OCI-LY1 (cell line): ENCODE data around the gene CD164.
A peak's percentile ranks its signal among the peaks of the same experiment; 100 is the strongest.

Source experiments
- H2AFZ ChIP-seq: fragments of 200-600 bp; sonication (generic), shearing (Covaris generic); 2 replicates; pipeline ENCODE4 v1.6.0; 2014; ENCODE audit warnings: antibody characterized with exemption, mild to moderate bottlenecking, low read length
- H3F3A ChIP-seq: fragments of 200-600 bp; sonication (generic), shearing (Covaris generic); 2 replicates; pipeline ENCODE4 v1.6.0; 2014; ENCODE audit warnings: mild to moderate bottlenecking, antibody characterized with exemption, low read length, moderate library complexity; ENCODE audit not compliant: insufficient read depth
- H3K27ac ChIP-seq: fragments of 200-600 bp; sonication (generic); 2 replicates; pipeline ENCODE4 v1.5.1; 2014; ENCODE audit warnings: low read length, mixed run types, mild to moderate bottlenecking, low read depth; ENCODE audit not compliant: poor library complexity, severe bottlenecking
- H3K27me3 ChIP-seq: fragments of 200-600 bp; sonication (generic); 2 replicates; pipeline ENCODE4 v1.6.0; 2014; ENCODE audit warnings: antibody characterized with exemption, mild to moderate bottlenecking, low read length, moderate library complexity; ENCODE audit not compliant: insufficient read depth
- H3K36me3 ChIP-seq: fragments of 200-600 bp; sonication (generic); 2 replicates; pipeline ENCODE4 v1.6.1; 2014; ENCODE audit warnings: mild to moderate bottlenecking, antibody characterized with exemption, low read length, moderate library complexity, mixed read lengths; ENCODE audit not compliant: insufficient read depth
- H3K4me1 ChIP-seq: fragments of 200-600 bp; sonication (generic); 2 replicates; pipeline ENCODE4 v1.5.1; 2014; ENCODE audit warnings: mild to moderate bottlenecking, low read length, moderate library complexity; ENCODE audit not compliant: insufficient read depth, severe bottlenecking
- H3K4me2 ChIP-seq: fragments of 200-600 bp; sonication (generic), shearing (Covaris generic); 2 replicates; pipeline ENCODE4 v1.6.1; 2014; ENCODE audit warnings: low read length
- H3K4me3 ChIP-seq: fragments of 200-600 bp; sonication (generic); 2 replicates; pipeline ENCODE4 v1.5.1; 2014; ENCODE audit warnings: low read length, low read depth, mild to moderate bottlenecking, mixed read lengths; ENCODE audit not compliant: poor library complexity, severe bottlenecking
- H3K79me2 ChIP-seq: fragments of 200-600 bp; shearing (Covaris generic); 2 replicates; pipeline ENCODE4 v1.6.1; 2016; ENCODE audit warnings: mixed run types, low read length, mixed read lengths; ENCODE audit not compliant: insufficient read depth
- H3K9ac ChIP-seq: fragments of 200-600 bp; sonication (generic), shearing (Covaris generic); 2 replicates; pipeline ENCODE4 v1.6.1; 2014; ENCODE audit warnings: mild to moderate bottlenecking, low read length, mixed read lengths
- H3K9me2 ChIP-seq: fragments of 200-600 bp; sonication (generic), shearing (Covaris generic); 2 replicates; pipeline ENCODE4 v1.6.1; 2014; ENCODE audit warnings: low read depth, mild to moderate bottlenecking, low read length, mixed read lengths
- H3K9me3 ChIP-seq: fragments of 200-600 bp; shearing (Covaris generic); 2 replicates; pipeline ENCODE4 v1.6.1; 2014; ENCODE audit warnings: low read length, mixed read lengths
- H4K20me1 ChIP-seq: fragments of 200-600 bp; sonication (generic), shearing (Covaris generic); 2 replicates; pipeline ENCODE4 v1.6.0; 2016; ENCODE audit warnings: mild to moderate bottlenecking, low read length; ENCODE audit not compliant: insufficient read depth
- CTCF ChIP-seq: fragments of 200-600 bp; sonication (generic), shearing (Covaris generic); IDR thresholded peaks from 2 replicates; pipeline ENCODE4 v1.5.1; 2017; ENCODE audit warnings: mild to moderate bottlenecking, antibody characterized with exemption, low read length, moderate library complexity, mixed read lengths
- EZH2 ChIP-seq: fragments of 200-600 bp; sonication (generic), shearing (Covaris generic); IDR thresholded peaks from 2 replicates; pipeline ENCODE4 v1.8.0; 2017; ENCODE audit warnings: borderline replicate concordance, mixed run types, mild to moderate bottlenecking, antibody characterized with exemption, low read length, moderate library complexity, mixed read lengths

CD164 gene

GRCh38 chr6:109381747-109382575, at the start of gene CD164:
CD164 (minus strand) TSS chr6:109382467; CDS start chr6:109382378, 89 bp downstream.
- no peak for TF ChIP-seq CTCF
- TF ChIP-seq EZH2, result no peak
- peaks cover 44% of the 10 kb centered on the region for H3K79me2 ChIP-seq
- peaks cover 31% of the 10 kb centered on the region for H3K36me3 ChIP-seq
- H3K4me2 ChIP-seq, result peak within 1 kb of the TSS; percentile 94
- H3K27ac ChIP-seq, result peak within 1 kb of the TSS; percentile 81
- H3F3A ChIP-seq, result no peaks in the 10 kb centered on the region
- peak within 1 kb of the TSS; percentile 25; the same call in 1 of the 2 replicates for H2AFZ ChIP-seq
- peak within 1 kb of the TSS; percentile 96 for H3K4me3 ChIP-seq
- no peaks in the 10 kb centered on the region for H3K9me3 ChIP-seq
- H3K4me1 ChIP-seq, result peaks cover 24% of the 10 kb centered on the region
- peaks cover 4% of the 10 kb centered on the region for H4K20me1 ChIP-seq
- no peaks in the 10 kb centered on the region for H3K27me3 ChIP-seq
- no peaks in the 10 kb centered on the region for H3K9me2 ChIP-seq
- peak within 1 kb of the TSS; percentile 99 for H3K9ac ChIP-seq

- Histone ChIP-seq H3K4me2 (no peak overlapping the region), H3K27ac (no peak overlapping the region), H3K4me1 (no peaks in the 10 kb centered on the region), H3F3A (no peaks in the 10 kb centered on the region), H3K4me3 (no peak overlapping the region), H3K79me2 (no peaks in the 10 kb centered on the region), H3K9me3 (no peaks in the 10 kb centered on the region), H3K27me3 (no peaks in the 10 kb centered on the region), H3K9me2 (no peaks in the 10 kb centered on the region), H4K20me1 (no peaks in the 10 kb centered on the region), H3K36me3 (no peaks in the 10 kb centered on the region), H3K9ac (no peak overlapping the region), H2AFZ (no peak overlapping the region)
- no peak for TF ChIP-seq EZH2
- no peak for TF ChIP-seq CTCF
These were observed 47.2 kb upstream of the CD164 start for GRCh38 chr6:109429496-109429895.

GRCh38 chr6:109428889-109429477, 46.7 kb upstream of the CD164 start:
- Histone ChIP-seq H3F3A (no peaks in the 10 kb centered on the region), H2AFZ (no peak overlapping the region)
- no peak for TF ChIP-seq CTCF
- TF ChIP-seq EZH2, result no peak

More at GRCh38 chr6:109428889-109429477, 46.7 kb upstream of the CD164 start:
- Histone ChIP-seq H4K20me1 (no peaks in the 10 kb centered on the region), H3K4me1 (no peaks in the 10 kb centered on the region), H3K4me2 (no peak overlapping the region), H3K9ac (no peak overlapping the region), H3K79me2 (no peaks in the 10 kb centered on the region), H3K4me3 (no peak overlapping the region), H3K36me3 (no peaks in the 10 kb centered on the region), H3K9me2 (no peaks in the 10 kb centered on the region), H3K9me3 (no peaks in the 10 kb centered on the region), H3K27ac (no peak overlapping the region), H3K27me3 (no peaks in the 10 kb centered on the region)
